ENCODE measurements around the gene ATP5F1D. TPM values are rescaled to one million over a fixed set of nuclear protein-coding genes. Genes with fewer than 3 reads are reported as not detected.

Gene ATP5F1D
- total and polyA plus RNA-seq, 2 of the 13 experiments (the other 11 are each of a cell fraction or from before 2014, with no cell fraction given), result 39.4 to 78.7 TPM

DNA sequence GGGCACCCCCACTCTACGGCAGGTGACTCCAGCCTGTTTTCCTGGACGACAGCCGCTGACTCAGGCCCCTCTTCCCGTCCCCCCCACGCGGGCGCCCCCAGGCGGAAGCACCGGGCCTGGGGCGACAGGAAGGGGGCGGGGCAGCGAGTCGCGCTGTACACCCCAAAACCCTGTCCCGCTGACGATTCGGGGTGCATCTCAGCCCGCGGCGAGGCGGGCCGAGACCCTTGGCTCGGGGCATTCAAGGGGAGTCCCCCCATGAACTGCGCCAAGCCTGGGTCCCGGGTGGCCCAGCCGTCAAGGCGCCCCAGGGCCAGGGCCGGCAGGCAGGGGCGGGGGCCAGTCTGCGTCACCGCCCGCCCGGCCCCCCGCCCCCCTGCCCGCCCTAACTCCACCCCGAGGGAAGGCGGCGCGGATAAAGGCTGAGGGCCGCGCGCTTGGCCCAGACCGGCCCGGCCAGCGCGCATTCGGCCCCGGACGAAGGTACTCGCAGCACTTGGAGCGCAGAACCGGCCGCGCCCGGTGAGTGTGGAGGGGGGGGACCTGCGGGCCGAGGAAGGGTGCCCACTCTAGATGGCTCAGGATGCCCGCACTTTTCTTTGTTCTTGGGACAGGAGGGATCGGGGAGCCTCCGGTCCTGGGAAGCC lies 6.7 kb downstream of the ATP5F1D start, which contains the start of gene MIDN (continued):
- peak; percentile 80 for TF ChIP-seq HNRNPL (IDR thresholded peaks at IDR 0.05; ENCODE audit: low read depth, low read length)
- peak in 1 of 2 experiments; percentile 58; a peak in 1 of 4 replicates for TF ChIP-seq KLF16 (CRISPR knock-in tag; IDR thresholded peaks at IDR 0.05)
- TF ChIP-seq, protein P1, sequence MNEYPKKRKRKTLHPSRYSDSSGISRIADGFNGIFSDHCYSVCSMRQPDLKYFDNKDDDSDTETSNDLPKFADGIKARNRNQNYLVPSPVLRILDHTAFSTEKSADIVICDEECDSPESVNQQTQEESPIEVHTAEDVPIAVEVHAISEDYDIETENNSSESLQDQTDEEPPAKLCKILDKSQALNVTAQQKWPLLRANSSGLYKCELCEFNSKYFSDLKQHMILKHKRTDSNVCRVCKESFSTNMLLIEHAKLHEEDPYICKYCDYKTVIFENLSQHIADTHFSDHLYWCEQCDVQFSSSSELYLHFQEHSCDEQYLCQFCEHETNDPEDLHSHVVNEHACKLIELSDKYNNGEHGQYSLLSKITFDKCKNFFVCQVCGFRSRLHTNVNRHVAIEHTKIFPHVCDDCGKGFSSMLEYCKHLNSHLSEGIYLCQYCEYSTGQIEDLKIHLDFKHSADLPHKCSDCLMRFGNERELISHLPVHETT (CRISPR knock-in tag; conservative IDR thresholded peaks at IDR 0.05), result peak; percentile 45; the same call in 1 of the 2 replicates
- TF ChIP-seq, protein P2, sequence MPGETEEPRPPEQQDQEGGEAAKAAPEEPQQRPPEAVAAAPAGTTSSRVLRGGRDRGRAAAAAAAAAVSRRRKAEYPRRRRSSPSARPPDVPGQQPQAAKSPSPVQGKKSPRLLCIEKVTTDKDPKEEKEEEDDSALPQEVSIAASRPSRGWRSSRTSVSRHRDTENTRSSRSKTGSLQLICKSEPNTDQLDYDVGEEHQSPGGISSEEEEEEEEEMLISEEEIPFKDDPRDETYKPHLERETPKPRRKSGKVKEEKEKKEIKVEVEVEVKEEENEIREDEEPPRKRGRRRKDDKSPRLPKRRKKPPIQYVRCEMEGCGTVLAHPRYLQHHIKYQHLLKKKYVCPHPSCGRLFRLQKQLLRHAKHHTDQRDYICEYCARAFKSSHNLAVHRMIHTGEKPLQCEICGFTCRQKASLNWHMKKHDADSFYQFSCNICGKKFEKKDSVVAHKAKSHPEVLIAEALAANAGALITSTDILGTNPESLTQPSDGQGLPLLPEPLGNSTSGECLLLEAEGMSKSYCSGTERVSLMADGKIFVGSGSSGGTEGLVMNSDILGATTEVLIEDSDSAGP (CRISPR knock-in tag; IDR thresholded peaks at IDR 0.05; ENCODE audit: borderline replicate concordance), result no peak; the same call in 1 of the 2 replicates
- TF ChIP-seq, protein P3, sequence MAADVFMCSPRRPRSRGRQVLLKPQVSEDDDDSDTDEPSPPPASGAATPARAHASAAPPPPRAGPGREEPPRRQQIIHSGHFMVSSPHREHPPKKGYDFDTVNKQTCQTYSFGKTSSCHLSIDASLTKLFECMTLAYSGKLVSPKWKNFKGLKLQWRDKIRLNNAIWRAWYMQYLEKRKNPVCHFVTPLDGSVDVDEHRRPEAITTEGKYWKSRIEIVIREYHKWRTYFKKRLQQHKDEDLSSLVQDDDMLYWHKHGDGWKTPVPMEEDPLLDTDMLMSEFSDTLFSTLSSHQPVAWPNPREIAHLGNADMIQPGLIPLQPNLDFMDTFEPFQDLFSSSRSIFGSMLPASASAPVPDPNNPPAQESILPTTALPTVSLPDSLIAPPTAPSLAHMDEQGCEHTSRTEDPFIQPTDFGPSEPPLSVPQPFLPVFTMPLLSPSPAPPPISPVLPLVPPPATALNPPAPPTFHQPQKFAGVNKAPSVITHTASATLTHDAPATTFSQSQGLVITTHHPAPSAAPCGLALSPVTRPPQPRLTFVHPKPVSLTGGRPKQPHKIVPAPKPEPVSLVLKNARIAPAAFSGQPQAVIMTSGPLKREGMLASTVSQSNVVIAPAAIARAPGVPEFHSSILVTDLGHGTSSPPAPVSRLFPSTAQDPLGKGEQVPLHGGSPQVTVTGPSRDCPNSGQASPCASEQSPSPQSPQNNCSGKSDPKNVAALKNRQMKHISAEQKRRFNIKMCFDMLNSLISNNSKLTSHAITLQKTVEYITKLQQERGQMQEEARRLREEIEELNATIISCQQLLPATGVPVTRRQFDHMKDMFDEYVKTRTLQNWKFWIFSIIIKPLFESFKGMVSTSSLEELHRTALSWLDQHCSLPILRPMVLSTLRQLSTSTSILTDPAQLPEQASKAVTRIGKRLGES (CRISPR knock-in tag; IDR thresholded peaks at IDR 0.05; ENCODE audit: borderline replicate concordance), result no peak
- peak; percentile 79 for TF ChIP-seq POLR2AphosphoS2 (IDR thresholded peaks at IDR 0.05; ENCODE audit: low read depth, low read length)
- no peak for TF ChIP-seq DNMT3B (CRISPR knock-in tag; conservative IDR thresholded peaks at IDR 0.05)
- no peak for TF ChIP-seq PLRG1 (conservative IDR thresholded peaks at IDR 0.05)
- peak; percentile 12 for TF ChIP-seq ZNF883 (CRISPR knock-in tag; IDR thresholded peaks at IDR 0.05; ENCODE audit: not compliant biosample characterization)
- TF ChIP-seq ZKSCAN1 (IDR thresholded peaks at IDR 0.05; ENCODE audit: low read length), result no peak
- TF ChIP-seq, protein P4, sequence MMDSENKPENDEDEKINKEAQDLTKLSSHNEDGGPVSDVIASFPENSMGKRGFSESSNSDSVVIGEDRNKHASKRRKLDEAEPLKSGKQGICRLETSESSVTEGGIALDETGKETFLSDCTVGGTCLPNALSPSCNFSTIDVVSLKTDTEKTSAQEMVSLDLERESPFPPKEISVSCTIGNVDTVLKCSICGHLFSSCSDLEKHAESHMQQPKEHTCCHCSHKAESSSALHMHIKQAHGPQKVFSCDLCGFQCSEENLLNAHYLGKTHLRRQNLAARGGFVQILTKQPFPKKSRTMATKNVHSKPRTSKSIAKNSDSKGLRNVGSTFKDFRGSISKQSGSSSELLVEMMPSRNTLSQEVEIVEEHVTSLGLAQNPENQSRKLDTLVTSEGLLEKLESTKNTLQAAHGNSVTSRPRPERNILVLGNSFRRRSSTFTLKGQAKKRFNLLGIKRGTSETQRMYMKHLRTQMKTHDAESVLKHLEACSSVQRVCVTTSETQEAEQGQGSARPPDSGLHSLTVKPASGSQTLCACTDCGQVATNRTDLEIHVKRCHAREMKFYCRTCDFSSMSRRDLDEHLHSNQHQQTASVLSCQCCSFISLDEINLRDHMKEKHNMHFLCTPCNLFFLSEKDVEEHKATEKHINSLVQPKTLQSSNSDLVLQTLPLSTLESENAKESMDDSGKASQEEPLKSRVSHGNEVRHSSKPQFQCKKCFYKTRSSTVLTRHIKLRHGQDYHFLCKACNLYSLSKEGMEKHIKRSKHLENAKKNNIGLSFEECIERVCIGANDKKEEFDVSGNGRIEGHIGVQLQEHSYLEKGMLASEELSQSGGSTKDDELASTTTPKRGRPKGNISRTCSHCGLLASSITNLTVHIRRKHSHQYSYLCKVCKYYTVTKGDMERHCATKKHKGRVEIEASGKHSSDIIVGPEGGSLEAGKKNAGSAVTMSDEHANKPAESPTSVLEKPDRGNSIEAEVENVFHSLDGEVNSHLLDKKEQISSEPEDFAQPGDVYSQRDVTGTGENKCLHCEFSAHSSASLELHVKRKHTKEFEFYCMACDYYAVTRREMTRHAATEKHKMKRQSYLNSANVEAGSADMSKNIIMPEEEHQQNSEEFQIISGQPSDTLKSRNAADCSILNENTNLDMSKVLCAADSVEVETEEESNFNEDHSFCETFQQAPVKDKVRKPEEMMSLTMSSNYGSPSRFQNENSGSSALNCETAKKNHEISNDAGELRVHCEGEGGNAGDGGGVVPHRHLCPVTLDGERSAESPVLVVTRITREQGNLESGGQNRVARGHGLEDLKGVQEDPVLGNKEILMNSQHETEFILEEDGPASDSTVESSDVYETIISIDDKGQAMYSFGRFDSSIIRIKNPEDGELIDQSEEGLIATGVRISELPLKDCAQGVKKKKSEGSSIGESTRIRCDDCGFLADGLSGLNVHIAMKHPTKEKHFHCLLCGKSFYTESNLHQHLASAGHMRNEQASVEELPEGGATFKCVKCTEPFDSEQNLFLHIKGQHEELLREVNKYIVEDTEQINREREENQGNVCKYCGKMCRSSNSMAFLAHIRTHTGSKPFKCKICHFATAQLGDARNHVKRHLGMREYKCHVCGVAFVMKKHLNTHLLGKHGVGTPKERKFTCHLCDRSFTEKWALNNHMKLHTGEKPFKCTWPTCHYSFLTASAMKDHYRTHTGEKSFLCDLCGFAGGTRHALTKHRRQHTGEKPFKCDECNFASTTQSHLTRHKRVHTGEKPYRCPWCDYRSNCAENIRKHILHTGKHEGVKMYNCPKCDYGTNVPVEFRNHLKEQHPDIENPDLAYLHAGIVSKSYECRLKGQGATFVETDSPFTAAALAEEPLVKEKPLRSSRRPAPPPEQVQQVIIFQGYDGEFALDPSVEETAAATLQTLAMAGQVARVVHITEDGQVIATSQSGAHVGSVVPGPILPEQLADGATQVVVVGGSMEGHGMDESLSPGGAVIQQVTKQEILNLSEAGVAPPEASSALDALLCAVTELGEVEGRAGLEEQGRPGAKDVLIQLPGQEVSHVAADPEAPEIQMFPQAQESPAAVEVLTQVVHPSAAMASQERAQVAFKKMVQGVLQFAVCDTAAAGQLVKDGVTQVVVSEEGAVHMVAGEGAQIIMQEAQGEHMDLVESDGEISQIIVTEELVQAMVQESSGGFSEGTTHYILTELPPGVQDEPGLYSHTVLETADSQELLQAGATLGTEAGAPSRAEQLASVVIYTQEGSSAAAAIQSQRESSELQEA (CRISPR knock-in tag; IDR thresholded peaks at IDR 0.05; ENCODE audit: not compliant biosample characterization), result no peak
- no peak for TF ChIP-seq ZNF589 (CRISPR knock-in tag; conservative IDR thresholded peaks at IDR 0.05)
- no peak for TF ChIP-seq ZBTB3 (CRISPR knock-in tag; IDR thresholded peaks at IDR 0.05; ENCODE audit: borderline replicate concordance, low read depth)
- TF ChIP-seq KLF13 (CRISPR knock-in tag; IDR thresholded peaks at IDR 0.05), result no peak
- peak; percentile 71 for TF ChIP-seq SNAI1 (CRISPR knock-in tag; IDR thresholded peaks at IDR 0.05; ENCODE audit: borderline replicate concordance)

Data from HepG2 (cell line).